HG03575 (cell line): ENCODE measurements around the gene TULP4.
"Not testable (repeated sequence)": the region's sequence is repeated elsewhere in the genome, so short reads cannot be mapped to it uniquely, and the experiment has no call there.

Experiments used
- ATAC-seq: cut with Tn5 transposase; IDR thresholded peaks from one replicate; pipeline ENCODE4 v1.9.1; 2021; ENCODE audit not compliant: unreplicated experiment, insufficient number of reproducible peaks, low FRiP score; ENCODE audit errors: extremely low read depth

TULP4 gene

DNA sequence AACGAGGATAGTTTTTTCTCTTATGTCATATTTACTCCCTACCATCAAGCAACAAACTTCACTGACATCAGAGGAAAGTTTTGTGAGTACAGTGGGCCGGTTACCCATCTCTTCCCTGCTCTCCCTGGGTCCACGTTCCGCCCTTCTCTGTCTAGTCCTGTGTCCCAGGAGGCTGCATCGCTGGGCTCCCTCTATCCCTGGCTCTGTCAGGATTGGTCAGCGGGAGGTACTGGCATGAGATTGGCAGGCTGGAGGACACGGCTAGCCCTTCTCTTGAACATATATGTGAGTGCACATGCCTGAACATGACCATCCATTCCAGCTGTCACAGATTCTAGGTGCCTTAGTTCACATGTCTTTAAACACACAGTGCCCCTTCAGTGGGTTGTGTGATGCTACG, 217.4 kb downstream of the TULP4 start:
- ATAC-seq: no peak

GRCh38 chr6:158531566-158531965, 219.3 kb downstream of the TULP4 start:
- ATAC-seq: no peak

DNA sequence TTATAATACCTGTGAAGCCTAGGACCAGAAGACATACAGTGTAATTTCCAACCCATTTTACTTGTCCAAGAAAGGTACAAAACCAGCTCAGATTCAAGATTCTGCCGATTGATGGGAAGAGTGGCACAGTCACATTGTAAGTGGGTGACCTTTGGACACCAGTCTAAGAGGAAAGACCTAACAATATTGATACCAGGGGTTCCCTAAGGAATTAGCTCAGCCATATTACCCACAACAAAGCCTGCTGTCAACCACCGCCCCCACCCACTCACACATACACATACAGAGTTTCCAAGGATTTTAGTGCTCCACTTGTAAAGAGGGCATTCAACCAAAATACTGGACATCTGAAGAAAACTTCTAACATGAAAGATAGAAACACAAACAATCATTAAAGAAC, 219.7 kb downstream of the TULP4 start:
- ATAC-seq: no peak

GRCh38 chr6:158536084-158536890, 224.0 kb downstream of the TULP4 start:
- no peak for ATAC-seq

- ATAC-seq: no peak
Observed at GRCh38 chr6:158536891-158537798, 224.9 kb downstream of the TULP4 start.

DNA sequence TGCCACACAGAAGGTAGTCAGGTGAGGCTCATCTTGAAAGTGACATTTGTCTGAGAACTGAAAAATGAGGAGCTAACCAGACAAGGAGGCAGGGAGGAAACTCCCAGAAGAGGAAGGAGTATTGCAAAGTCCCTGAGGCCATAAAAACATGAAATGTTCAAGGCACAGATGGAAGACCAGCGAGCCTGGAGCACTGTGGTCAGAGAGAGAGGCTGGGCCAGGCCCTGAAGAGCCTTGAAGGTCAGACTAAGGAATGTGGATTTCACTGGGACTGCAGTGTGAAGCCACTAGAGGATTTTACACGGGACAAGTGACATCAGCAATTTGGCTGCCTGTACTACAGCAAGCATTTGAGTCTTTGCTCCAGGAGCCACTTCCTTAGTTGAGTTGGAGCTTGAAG, 226.5 kb downstream of the TULP4 start:
- no peak for ATAC-seq

- no peak for ATAC-seq
Observed at GRCh38 chr6:158539413-158539812, 227.1 kb downstream of the TULP4 start.

GRCh38 chr6:158539881-158540280, 227.6 kb downstream of the TULP4 start:
- no peak for ATAC-seq

DNA sequence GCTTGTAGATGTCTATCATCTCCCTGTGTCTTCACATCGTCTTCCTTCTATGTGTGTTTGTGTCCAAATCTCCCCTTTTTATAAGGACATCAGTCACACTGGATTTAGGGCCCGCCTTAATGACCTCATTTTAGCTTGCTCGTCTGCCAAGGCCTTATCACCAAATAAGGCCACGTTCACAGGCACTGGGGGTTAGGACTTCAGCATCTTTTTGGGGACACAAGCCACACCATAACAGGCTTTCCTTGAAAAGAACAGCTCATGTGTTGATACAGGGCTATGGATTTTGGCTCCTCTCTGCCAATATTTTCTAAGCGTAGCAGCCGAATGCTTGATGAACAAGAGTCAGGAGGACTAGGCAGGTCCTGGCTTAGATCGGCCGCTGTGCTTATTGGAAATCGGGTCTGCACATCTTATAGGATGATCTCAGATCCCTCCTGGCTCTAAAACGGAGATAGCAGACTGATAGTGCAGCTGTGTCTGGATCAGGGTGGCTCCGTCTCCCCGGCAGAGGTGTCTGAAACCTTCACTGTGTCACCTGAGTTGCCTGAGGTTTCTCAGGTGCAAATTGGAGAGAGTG, 231.4 kb downstream of the TULP4 start:
- no peak for ATAC-seq

DNA sequence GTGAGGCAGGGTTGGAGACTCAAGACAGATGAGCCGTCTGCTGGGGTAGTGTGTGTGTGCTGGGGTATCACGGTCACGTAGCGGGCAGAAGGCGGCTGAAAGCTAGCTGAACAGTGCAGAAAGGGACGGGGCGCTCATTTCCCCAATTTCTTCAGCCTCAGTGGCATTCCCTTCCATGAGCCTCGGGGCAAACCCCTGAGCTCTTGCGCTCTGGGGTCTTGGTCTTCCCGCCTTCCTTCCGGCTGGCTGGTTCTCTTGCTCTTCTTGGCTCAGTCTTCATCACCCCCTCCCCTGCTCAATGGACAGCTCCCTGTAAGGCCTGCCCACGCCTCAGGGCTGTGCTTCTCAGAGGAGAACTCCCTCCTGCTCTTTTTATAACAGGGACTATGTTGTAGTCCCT, 232.2 kb downstream of the TULP4 start:
- no peak for ATAC-seq

DNA sequence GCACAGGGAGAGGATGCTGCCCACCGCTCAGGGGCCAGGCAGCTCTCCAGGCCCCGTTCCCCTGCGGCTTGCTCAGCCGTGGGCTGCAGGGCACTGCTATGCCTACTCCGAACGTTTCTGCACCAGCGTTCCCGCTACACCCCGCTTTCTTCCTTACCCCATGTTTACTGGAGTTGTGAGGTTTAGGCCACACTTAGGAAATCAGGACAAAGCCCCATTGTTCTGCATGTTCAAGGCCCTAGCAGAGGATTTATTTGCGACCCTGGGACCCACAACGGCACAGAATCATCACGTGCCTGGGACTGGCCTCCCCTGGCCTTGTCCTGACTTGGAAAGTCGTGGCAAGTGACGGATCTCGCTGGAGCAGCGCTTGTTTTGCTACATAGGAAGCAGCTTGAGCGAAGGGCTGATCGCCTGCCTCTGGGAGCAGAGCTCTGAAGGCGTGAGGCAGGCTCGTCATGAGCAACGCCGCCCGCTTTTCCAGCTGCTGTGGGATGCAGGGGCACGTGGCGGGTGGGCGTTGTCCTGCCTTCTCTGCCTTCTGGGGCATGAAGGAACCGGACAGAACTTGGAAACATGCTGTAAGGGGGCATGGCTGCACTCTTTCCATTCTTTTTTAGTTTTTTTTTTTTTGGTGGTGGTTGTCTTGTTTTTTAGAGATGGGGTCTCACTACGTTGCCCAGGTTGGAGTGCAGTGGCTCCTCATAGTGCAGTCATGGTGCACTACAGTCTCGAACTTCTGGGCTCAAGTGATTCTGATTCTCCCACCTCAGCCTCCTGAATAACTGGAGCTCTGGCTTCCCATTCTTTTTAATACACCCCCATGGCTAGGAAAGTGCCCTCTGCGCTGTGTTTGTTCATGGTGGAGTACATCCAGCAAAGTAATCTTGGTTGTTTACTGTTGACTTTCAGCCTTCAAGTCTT, 233.0 kb downstream of the TULP4 start:
- no peak for ATAC-seq

- ATAC-seq: no peak
Observed at GRCh38 chr6:158548418-158549161, 236.3 kb downstream of the TULP4 start.

DNA sequence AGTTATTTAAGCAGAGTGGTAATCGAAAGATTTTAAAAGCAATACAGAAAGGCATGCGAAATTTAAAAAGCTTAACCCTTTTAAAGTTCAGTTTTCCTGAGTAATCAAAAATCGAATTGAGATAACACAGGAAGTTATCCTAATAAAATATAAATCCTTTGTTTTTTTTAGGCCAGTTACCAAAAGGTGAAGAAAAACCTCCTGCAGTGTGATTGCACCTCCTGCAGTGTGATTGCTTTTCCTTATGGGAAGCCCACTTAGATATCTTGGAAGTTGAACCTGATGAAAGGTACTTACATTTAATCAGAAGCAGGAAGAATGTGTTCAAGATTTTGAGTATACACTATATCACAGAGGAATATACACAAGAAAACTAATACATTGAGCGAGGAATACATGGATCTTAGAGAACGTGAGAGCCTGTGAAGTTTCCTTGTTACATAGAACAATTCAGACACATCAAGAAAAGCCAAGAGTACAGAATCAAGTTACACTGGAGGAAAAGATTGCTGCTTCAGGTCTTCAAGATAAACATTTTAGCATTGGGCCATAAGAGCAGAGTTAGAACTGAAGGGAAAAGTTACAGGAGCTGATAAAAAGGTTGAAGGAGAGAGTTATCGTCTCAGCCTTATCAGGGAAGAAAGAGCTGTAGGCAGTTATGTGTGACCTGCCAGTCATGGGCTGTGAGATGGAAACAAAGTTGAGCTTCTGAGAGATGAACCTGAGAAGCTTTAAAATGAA, 240.0 kb downstream of the TULP4 start:
- no peak for ATAC-seq

DNA sequence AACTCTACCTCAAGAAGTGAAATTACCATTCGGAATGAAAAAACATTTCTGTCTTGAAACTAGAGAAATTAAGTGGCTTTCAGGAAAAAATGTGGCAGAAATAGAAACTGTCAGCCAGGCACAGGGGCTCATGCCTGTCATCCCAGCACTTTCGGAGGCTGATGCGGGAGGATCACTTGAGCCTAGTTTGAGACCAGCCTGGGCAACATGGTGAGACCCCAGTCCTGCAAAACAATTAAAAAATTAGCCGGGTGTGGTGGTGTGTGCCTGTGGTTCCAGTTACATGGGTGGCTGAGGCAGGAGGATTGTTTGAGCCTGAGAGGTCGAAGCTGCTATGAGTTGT, 240.5 kb downstream of the TULP4 start:
- ATAC-seq: no peak

- ATAC-seq: no peak
Observed at GRCh38 chr6:158554611-158555361, 242.5 kb downstream of the TULP4 start.

GRCh38 chr6:158556113-158556512, 243.8 kb downstream of the TULP4 start:
- ATAC-seq: no peak

GRCh38 chr6:158557110-158557509, 244.8 kb downstream of the TULP4 start:
- ATAC-seq: not testable (repeated sequence)
